ENCODE data around the gene MCUR1. TPM values are rescaled to one million over a fixed set of nuclear protein-coding genes. Genes with fewer than 3 reads are reported as not detected.
A peak's percentile ranks its signal among the peaks of the same experiment; 100 is the strongest.

The MCUR1 gene
- total and polyA plus RNA-seq, 9 of the 15 experiments (the other 6 are each of a cell fraction or from before 2014, with no cell fraction given) = 5.1 to 60.2 (median 41.4) TPM

DNA sequence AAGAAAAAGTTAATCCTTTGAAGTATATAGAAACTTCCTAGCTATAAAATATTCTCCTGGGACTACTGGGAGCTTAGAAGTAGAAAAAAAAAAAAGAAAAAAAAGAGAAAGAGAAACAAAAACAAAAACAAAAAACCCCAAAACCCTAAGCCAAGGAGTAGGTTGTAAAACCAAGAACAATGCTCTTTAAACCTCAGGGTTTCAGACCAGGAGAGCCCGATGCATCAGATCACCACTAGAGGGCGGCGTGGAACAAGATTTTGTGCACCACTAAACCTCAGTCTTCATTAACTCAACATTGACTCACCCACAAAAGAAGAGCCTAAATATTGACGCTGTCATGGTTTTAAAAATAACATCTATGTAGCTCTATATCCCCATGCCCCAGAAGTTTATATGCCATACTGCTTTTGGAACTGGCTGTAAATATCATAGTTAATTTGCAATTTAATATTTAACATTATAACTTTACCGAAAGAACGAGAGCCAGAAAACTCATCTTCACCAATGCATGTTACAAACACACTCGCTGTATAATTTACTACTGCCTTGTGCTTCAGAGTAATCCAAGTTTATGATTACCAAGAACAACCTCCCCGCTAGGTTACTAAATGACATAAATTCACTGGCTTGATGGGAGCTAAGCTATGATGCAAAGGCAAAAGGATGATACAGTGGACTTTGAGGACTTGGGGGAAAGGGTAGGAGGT, 19.2 kb downstream of the MCUR1 start (continued):
- TF ChIP-seq ZEB2 (IDR thresholded peaks at IDR 0.05) (peak; percentile 61; the same call in 1 of the 2 replicates), U2AF1 (optimal IDR thresholded peaks at IDR 0.05; ENCODE audit: low read depth, low read length) (no peak), BRD9 (IDR thresholded peaks at IDR 0.05; ENCODE audit: low read depth, partially characterized antibody) (peak; percentile 92), ZNF398 (CRISPR knock-in tag; IDR thresholded peaks at IDR 0.05) (no peak), RUNX1 (IDR thresholded peaks at IDR 0.05; ENCODE audit: low read depth) (no peak), JUN (IDR thresholded peaks at IDR 0.05; ENCODE audit: borderline replicate concordance, low read depth, low read length) (peak; percentile 35; the same call in 1 of the 2 replicates), JUN (CRISPR knock-in tag; IDR thresholded peaks at IDR 0.05; ENCODE audit: borderline replicate concordance) (no peak), ZNF24 (IDR thresholded peaks at IDR 0.05) (peak; percentile 38; the same call in 1 of the 2 replicates), NCOA2 (IDR thresholded peaks at IDR 0.05; ENCODE audit: partially characterized antibody in 2 of 2) (peak in 1 of 2 experiments; percentile 29), TBL1XR1 (IDR thresholded peaks at IDR 0.05; ENCODE audit: low read length in 2 of 2) (0 out of 4 replicates have a peak, but pooled peaks of 1 of the 2 experiments have one; percentile 18), POLR2G (IDR thresholded peaks at IDR 0.05; ENCODE audit: low read depth, low read length) (no peak), VEZF1 (CRISPR knock-in tag; IDR thresholded peaks at IDR 0.05) (peak; percentile 47; the same call in 1 of the 2 replicates), CTCFL (IDR thresholded peaks at IDR 0.05; ENCODE audit: borderline replicate concordance, insufficient read depth, low read depth, low read length, poor library complexity, severe bottlenecking) (peak; percentile 11), OTX1 (CRISPR knock-in tag; IDR thresholded peaks at IDR 0.05) (no peak), NFE2L1 (tag; IDR thresholded peaks at IDR 0.05; ENCODE audit: borderline replicate concordance, low read depth) (no peak), PRMT5 (CRISPR knock-in tag; IDR thresholded peaks at IDR 0.05) (no peak)
- TF ChIP-seq, protein P1, sequence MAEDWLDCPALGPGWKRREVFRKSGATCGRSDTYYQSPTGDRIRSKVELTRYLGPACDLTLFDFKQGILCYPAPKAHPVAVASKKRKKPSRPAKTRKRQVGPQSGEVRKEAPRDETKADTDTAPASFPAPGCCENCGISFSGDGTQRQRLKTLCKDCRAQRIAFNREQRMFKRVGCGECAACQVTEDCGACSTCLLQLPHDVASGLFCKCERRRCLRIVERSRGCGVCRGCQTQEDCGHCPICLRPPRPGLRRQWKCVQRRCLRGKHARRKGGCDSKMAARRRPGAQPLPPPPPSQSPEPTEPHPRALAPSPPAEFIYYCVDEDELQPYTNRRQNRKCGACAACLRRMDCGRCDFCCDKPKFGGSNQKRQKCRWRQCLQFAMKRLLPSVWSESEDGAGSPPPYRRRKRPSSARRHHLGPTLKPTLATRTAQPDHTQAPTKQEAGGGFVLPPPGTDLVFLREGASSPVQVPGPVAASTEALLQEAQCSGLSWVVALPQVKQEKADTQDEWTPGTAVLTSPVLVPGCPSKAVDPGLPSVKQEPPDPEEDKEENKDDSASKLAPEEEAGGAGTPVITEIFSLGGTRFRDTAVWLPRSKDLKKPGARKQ (CRISPR knock-in tag; IDR thresholded peaks at IDR 0.05) = no peak
- TF ChIP-seq, protein P2, sequence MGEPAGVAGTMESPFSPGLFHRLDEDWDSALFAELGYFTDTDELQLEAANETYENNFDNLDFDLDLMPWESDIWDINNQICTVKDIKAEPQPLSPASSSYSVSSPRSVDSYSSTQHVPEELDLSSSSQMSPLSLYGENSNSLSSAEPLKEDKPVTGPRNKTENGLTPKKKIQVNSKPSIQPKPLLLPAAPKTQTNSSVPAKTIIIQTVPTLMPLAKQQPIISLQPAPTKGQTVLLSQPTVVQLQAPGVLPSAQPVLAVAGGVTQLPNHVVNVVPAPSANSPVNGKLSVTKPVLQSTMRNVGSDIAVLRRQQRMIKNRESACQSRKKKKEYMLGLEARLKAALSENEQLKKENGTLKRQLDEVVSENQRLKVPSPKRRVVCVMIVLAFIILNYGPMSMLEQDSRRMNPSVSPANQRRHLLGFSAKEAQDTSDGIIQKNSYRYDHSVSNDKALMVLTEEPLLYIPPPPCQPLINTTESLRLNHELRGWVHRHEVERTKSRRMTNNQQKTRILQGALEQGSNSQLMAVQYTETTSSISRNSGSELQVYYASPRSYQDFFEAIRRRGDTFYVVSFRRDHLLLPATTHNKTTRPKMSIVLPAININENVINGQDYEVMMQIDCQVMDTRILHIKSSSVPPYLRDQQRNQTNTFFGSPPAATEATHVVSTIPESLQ (CRISPR knock-in tag; IDR thresholded peaks at IDR 0.05) = no peak

All from K562 (cell line).